GM19025 (cell line): ENCODE data around the gene FMN1.

ENCODE experiments used
- ATAC-seq: cut with Tn5 transposase; IDR thresholded peaks from one replicate; pipeline ENCODE4 v1.9.1; 2021; ENCODE audit warnings: mild to moderate bottlenecking, low read depth, moderate library complexity; ENCODE audit not compliant: unreplicated experiment

FMN1 gene

DNA sequence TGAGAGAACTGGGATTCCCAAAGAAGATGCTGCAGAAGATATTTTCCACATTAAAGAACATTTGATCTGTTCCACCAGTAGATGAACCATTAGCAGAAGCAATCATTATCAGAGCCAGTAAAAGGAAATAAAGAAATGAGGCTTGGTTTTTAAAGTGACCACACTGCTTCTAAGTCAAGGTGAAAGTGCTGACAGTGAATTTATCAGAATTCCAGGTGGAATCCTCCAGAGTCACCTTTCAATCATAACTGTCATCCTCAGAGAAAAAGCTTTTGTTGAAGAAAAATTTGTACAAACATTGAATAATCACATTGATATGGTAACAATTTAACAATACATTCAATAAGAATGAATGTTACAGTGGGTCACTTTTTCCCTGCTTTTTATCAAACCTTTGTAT lies 376.9 kb downstream of the FMN1 start:
- no peak for ATAC-seq

DNA sequence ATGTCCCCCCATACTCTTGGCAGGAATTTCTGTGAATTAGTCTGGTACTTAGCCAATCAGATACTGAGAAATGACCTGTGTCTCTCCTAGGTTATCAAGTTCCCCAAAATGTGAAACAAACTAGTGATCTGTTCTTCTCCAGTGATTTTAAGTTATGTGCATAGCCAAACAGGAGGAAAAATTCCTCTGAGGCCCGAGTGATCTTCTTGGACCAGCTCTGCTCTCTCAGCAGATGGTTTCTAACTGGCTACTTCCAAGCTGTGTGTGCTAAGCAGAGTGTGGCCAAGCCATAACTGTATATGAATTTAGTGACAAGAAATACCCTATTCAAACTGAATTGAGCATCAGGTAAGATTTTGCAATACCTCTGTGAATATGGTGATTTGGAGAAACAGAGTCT lies 387.2 kb downstream of the FMN1 start:
- ATAC-seq = no peak

DNA sequence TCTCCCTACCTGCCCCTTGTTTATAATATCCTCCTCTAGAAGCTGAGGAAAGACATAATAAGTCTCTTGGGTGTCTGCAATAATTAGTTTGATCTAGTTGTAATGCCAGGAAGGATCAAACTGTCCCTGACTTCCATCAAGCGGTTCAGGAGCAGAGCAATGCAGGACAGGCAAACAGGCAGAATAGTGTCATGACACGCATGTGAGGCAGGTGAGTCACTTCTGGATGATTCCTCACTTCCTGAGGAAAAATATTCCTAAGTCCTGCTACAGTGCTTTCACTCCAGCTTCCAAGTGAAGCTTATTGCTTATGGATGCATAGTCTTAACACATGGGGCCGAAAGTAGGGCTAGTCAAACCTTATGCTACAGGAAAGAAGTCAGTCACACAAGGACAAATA lies 390.9 kb downstream of the FMN1 start:
- ATAC-seq = no peak

DNA sequence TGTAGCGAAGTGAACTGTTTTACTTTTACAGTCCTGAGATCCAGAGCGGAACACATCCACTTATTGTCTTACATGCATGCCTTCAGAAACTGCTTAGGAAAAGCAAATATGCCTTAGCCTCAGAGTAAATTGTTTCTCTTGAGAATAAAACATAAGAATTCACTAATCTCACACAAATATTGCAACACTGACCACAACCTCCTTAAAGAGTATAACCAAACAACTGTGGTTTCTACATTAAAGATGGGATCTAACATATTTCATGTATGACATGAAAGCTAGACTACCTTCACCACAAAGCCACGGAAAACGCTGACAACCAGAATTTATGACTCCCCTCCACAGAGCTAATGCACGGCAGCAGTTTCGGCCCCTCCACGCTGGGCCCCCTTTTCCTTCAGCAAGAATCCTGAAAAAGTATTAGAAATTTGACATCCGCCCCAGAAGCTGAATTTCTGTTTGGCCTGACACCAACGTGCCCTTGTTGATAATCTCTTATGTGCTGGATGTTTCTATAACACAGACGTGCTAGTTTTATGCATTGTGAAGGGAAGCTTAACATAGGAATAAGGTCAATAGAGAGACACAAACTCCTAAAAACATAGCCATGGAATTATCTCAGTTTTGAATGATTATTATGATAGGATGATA lies 392.1 kb downstream of the FMN1 start:
- no peak for ATAC-seq

DNA sequence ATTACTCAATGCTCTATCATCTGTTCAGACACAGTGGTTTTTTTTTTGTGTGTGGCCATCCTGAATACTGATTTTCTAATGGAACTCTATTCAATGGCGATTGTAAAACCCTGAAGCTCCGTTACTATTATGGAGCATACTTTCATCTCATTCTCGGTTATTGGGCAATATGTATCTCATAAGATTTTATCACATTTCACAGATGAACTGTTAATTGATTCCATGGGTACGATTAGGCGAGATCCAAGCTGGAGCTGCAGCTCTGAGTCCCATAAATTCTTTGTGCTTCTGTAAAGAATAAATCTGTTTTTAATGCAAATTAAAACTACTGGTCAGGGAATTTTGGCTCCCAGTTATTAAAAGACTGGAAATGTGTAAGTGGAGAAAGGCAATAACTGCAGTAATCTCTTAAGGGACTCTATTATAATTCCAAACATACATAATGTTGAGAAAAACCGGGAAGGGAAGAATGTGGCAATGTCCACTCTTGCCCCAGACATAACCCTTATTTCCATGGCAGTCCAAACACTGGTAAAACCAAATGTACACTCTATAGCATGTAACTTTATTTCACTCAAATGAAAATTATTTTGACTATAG lies 394.5 kb downstream of the FMN1 start:
- no peak for ATAC-seq

DNA sequence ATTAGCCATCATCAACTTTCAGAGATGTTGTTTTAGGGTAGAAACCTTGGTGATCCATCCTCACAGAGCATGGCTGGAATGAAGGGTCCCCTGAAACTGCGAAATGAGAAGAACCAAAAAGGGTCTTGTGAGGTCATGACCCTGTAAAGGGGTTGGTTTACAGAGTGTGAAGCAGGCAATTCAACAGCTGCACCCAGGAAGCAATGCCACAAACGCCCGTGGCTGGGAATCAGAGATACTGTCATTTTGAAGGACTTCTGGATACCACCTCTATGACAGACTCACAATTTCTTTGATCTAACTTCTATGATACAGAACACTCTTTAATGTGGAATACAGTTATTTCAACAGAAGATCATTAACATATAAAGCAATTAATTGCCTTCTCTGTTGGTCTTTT lies 397.7 kb downstream of the FMN1 start:
- ATAC-seq = no peak

DNA sequence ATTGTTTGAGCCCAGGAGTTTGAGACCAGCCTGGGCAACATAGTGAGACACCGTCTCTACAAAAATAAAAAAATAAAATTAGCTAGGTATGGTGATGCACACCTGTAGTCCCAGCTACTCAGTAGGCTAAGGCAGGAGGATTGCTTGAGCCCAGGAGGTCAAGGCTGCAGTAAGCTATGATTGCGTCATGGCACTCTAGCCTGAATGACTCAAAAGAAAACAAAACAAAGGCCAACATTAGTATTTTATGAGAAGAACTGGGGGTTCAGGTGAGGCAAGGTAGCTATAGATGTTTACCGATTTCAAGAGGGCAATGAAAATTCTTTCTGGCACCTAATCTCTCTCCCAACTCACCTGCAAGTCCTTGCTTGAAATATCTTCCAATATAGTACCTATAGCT lies 399.5 kb downstream of the FMN1 start:
- no peak for ATAC-seq

DNA sequence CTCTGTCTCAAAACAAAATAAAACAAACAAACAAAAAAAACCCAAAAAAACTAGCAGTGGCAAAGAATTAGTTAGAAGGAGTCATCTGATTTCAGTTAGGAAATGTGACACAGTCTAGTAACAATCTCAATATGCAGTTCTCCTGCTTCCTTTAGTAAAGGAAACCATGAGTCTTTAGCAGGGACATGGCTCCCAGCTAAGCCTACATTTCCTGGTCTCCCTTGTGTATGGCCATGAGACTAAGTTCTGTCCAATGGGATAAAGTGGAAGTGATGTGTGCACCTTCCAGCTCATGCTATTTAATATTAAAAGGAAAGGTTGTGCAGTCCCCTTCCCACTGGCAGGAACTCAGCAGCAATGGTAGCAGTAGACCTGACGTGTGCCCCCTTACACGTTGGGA lies 402.1 kb downstream of the FMN1 start:
- no peak for ATAC-seq

DNA sequence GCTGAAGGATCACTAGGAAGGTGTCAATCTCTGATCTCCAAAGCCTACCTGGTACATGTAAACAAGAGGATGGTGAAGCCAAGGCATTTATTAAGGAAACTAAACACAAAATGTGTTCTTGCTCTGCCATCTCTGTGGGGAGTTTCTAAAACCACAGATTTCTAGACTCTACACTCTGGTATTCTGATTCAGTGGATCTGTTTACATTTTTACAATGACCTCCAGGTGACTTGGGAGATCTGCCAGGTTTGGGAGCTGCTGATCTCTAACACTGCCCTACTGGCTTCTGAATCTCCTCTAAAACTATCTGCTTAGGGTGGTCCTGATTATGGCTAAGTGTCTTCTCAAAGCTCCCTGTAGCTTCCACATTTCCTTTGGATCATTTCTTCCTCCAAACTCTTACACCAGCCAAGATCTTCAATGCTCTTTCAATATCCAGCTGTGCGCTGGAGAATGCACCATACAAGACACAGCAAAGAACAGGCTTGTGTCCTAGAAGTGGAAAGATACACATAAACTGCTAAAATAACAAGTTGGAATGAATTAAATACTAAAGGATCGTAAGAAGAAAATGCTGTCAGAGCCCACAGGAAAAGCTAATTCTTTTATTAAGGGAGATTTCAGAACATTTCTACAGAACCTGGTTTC lies 404.0 kb downstream of the FMN1 start:
- no peak for ATAC-seq

DNA sequence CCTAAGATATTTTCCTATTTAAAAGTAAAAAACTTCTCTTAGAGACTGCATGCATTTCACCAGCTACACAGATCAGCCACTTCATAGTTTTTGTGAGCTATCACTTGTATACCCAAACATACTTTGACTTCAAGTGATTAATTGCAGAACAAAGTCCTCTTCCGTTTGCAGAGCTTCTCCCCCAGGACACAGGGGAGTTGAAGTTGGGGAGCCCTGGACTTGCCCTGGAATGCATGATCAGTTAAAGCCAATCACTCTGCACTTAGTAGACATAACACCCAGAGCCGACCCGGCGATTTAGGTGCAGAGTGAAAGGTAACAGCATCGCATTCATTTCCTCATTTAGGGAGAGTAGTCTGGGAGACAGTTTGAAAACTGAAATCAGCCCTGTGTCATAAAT lies 406.6 kb downstream of the FMN1 start:
- ATAC-seq = no peak

DNA sequence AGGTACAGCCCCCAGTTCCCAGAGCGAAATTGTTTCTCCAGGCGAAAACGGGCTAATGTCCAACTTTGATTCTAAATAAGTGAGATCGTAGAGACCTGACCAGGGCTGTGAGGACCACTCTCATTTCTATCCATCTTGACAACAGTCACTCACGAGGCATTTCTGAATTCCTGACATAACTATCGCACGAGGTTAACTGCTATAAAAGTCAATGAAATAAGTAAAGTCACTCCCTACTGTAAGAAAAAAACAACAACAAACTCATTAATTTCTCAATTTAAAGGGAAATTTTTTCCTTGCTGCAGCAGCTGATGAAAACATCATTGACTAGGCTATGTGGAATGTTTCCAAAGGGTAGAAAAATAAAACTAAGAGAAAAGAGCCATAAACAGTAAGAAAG lies 407.6 kb downstream of the FMN1 start:
- ATAC-seq = no peak

DNA sequence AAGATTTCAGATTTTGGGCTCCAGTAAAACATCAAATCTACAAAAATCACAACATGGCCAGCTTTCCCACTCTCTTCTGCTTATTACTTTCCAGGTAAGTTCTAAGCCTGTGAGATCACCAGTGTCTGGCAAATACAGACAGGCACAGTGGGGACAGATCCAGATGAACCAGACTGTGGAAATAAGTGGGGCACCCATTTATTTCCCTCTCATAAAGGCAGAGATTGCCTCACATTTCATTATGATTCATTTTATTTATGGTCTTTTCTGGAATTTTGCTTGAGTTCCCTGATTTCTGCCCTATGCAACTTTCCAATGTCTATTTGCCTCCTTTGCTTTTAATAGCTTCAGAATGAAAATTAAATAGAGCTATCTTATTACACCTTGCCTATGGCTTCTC lies 409.9 kb downstream of the FMN1 start:
- ATAC-seq = no peak

DNA sequence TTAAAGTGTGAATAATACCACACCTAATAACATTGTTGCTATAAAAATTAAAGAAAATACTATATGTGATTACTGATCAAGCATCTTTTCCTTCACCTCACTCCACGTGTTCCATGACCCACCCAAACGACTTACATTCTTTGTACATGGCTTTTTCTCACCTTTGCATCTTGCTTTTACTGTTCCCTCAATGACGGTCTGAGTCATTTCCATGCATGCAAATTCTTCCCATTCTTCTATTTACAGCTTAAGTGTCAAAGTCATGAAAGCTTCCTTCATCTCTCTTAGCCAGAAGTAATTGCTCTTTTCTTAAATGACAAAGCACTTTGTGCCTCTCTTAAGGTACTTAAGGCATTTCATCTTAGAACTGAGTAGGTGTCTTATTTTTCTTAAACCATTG lies 412.7 kb downstream of the FMN1 start:
- no peak for ATAC-seq

DNA sequence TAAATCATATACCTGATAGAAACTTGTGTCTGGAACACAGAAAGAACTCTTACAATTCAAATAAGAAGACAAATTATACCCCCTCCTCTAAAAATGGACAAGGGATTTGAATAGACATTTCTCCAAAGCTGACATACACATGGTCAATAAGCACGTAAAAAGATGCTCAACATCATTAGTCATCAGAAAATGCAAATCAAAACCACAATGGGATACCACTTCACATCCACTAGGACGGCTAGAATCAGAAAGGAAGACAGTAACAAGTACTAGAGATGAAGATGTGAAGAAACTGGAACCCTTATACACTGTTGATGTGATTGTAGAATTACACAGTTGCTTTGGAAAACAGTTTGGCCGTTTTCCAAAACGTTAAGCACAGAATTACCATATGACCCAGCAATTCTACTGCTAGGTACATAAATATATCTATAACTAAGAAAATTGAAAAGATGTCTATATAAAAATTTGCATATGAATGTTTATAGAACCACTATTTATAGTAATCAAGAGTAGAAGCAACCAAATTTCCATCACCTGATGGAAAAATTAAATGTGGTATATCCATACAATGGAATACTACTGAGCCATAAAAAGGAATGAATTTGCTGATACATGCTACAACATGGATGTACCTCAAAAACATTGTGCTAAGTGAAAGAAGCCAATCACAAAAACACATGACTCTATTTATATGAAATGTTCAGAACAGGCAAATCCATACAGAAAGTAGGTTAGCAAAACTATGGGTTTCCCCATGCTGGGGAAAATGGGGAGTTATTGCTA lies 415.9 kb downstream of the FMN1 start:
- no peak for ATAC-seq

DNA sequence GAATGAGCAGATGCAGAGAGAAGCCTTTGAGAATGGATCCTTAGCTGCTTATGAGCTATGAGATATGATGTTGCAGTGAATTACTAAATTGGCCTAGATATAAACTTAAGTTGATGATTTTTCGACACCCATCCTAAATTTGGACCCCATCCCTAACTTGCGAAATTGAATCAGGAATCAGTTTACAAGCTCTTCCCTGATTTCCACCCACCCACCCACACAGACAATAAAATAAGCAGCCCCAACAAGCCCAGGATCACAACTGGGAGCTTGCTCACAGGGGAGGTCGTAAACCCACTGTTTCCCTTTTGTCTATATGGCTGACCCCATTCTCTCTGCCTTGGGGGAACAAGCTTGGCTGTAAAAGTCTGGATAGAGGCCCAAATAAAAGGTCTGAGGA lies 419.4 kb downstream of the FMN1 start:
- no peak for ATAC-seq

DNA sequence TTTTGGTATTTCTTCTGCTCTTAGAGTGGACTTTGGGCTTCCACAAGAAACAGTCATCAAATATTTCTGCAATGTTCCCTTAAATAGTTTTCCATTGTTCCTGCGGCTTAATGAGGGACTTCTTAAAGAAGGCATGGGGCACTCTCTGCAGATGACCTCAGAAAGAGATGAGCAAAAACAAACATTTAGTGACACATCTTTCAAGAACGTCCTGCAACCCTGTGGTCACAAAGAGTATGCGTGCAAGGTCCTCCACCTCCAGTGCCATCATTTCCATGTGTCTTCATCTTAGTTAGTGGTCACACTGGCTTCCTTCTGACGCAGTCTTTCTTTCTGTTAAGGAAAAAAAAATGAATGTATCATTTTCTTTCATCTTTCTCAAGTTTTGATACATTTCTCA lies 420.5 kb downstream of the FMN1 start:
- ATAC-seq = no peak

DNA sequence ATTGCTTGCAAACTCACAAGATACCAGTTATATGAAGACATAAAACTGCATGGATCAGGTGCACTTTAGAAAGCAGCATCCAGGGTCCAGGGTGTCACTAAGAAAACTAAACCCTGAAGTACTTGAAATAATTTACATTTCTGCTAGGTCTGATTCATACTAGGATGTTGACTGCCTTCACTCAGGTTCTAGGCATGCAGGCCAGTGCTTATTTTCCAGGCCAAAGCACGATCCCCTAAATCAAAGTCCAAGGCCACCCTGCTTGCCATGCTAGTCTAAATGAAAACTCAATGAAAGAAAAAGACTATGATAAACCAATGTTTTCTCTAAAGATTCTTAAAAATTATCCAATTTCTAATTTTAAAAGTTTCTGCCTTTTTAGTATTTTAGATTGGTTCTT lies 427.3 kb downstream of the FMN1 start:
- no peak for ATAC-seq

DNA sequence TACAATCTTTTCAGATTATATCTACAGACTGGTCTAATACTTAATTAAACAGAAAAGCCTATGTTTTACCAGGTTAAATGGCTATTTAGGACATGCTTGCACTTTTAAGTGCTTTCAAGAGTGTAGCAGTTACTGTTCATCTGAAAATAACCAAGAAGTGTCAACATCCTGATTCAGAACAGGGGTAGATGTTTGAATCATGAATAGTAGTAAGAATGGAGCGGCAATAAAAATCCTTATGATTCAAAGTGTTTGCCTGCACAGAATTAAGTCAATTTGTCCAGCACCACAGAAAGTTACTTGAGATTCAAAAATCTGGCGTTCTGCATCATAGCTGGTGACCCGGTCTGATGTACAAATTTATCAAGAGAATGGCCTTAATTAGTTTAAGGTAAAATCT lies 428.4 kb downstream of the FMN1 start:
- no peak for ATAC-seq

DNA sequence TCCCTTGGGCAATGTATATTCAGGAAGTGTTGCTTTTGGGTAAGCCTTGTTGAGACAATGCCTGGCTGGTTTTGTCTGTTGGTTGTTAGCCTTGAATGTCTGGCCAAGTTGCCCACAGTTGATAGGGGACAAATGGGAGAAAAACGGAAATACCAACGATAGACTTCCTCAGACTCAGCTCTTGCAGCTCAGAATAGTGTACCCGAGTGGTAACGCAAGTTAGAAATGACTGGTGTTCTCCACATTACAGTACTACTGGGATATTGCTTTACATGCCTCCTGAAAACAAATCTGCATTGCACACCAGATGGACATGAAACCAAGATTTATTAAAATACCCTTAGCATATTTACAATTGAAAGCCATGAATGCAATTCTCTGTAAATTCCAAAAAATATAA lies 429.3 kb downstream of the FMN1 start:
- ATAC-seq = no peak

DNA sequence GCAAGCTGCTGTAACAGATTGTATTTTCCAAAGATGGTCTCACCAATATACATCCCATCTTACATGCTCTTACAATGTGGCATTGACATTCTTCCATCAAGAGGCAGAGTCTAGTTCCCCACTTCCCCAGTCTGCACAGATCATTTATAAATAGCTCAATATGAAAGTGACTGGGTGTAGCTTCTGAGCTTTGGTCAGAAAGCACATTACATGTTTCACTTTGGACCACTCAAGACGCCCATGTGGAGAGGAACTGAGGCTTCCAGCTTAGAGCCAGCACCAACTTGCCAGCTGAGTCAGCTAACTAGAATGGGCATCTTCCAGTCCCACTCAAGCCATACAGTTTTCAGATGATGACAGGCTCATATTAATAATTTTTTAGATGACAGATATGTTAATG lies 431.2 kb downstream of the FMN1 start:
- no peak for ATAC-seq

DNA sequence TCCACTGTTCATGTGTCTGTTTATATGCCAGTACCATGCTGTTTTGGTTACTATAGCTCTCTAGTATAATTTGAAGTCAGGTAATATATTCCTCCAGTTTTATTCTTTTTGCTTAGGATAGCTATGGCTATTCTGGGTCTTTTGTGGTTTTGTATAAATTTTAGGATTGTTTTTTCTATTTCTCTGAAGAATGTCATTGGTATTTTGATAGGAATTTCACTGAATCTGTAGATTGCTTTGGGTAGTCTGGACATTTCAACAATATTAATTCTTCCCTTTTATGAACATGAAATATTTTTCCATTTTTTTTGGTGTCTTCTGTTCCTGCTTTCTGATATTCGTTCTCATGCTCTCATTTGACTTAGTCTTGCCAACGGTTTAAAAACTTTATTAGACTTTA lies 437.1 kb downstream of the FMN1 start:
- ATAC-seq = no peak

DNA sequence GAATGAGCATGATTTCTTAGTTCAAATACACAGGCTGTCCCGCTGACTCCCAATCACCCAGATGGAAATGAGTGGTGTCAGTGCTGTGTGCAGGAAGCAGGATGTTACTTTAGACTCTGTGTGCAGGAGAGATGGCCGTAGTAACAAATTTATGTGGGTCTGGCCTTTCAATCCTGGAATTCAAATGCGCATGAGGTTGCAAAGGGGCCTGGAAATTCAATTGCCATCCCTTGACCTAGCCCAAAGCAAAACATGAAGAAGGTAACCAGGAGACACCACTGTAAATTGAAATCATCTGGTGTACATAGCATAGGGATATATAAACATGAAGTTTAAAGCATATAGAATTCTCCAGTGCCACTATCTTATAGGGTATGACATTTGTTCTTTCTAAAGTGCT lies 443.5 kb downstream of the FMN1 start:
- ATAC-seq = no peak
